ELR (cell line): ENCODE results near the gene WFDC5.
"Not testable (repeated sequence)": the region's sequence is repeated elsewhere in the genome, so short reads cannot be mapped to it uniquely, and the experiment has no call there.

Source experiments
- DNase-seq: peaks from one replicate; pipeline ENCODE4 v3.0.0-alpha.2; 2015; ENCODE audit warnings: low read depth

Gene WFDC5

GRCh38 chr20:45087814-45088213 is 27.2 kb downstream of the WFDC5 start:
- no peak for DNase-seq

DNA sequence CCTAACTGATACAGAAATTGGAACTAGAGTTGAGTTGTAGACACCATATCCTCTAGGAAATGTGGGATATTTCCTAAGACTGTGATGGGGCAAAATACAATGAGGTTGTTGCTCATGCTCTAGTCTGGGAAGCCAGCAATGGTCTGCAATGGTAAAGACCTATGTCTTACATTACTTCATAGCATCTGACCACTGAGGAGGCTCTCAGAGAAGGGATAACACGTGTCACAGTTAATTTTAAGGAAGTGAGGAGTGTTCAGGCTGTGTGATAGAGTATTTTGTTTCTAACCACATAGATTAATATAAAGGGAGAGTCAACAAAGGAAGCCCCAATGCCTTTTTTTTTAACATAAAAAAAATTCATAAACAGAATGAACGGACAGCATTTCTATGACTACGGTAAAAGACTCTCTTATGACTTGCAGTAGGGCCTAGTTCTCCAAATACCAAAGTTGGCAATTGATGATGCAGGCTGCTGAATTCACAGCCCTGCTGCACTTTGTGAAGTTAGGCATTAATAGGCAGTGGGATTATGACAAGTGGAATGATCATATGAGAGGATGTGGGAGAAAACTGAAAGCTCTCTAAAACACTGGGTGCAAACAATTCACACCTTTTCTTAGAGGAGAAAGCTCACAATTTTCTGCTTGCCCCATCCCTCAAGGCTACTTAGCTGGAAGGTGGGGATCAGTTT is 27.7 kb downstream of the WFDC5 start:
- DNase-seq: no peak

DNA sequence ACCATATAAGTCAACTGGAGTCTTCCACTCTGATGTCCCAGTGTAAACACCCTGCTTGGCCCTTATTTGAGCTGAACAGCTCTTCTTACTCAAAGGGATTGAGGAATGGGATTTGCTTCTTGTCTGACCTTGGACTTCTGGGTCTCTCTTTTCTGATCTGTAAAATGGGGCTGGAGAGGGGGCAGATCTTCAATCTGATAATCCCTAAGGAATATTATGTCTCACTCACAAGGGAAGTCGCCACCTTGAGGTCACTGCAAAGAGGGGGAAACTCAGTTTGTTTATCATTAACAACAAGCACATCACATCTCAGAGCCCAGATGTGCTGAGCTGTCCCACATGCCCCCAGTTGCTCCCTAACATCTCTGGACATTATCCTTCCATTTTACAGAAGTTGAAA is 29.1 kb downstream of the WFDC5 start:
- no peak for DNase-seq

GRCh38 chr20:45085289-45085688 is 29.7 kb downstream of the WFDC5 start:
- no peak for DNase-seq

DNA sequence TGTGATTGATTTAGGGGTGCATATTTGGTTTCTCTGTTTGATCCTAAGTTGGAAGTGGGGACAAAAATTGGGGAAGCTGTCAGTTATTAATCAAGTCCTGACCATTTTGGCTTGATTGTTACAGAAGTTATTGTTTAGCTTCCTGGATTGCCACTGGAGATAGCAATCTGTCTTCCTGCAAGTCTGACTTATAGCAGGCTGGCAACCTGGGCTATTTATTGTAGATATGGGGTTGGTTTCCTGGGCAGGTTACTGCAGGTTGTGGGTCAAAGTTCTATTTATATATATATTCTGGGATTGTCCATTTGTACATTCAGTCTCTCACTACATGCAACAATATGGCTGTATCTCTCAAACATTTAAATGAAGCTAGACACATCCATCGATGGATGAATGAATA is 31.8 kb downstream of the WFDC5 start:
- no peak for DNase-seq

- no peak for DNase-seq
Observed at GRCh38 chr20:45082468-45082867, 32.5 kb downstream of the WFDC5 start.

GRCh38 chr20:45080867-45081624 is 33.9 kb downstream of the WFDC5 start:
- peak; percentile 63 for DNase-seq

- no peak for DNase-seq
Observed at GRCh38 chr20:45077559-45077958, 37.4 kb downstream of the WFDC5 start.

DNA sequence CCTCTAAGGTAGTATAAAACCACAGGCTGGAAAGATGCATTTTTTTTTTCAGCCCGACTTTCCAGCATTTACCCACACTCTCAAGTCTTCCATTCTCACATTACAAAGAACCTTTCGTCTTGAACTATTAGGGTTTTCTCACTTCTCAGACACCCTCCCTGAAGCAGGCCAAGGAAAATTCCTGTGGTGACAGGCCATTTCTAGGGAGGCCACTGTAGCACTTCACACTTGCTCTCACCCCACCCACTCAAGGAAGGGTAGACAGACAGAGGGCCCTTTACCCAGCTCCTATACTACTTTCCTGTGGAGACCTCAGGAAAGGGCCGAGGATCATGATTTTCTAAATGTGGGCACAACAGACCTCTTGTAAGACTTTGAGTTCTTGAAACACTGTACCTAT is 41.8 kb downstream of the WFDC5 start:
- no peak for DNase-seq

DNA sequence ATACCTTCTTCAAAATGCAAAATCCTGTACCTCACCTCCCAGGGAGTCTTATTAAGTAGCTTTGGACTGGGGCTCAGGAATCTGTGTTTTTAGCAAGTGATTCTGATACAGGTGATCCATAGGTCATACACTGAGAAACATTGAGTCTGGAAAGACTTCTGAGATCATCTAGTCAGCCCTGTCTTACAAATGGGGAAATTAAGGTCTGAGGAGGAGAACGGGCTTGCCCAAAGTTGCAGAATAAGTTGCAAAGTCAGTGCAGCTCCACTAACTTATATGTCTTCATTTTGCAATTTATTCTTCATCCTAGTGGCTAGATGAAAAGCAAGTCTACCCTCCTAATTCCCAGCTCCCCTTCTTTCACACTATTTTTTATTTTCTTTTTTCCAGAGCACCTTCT is 42.9 kb downstream of the WFDC5 start:
- no peak for DNase-seq

DNA sequence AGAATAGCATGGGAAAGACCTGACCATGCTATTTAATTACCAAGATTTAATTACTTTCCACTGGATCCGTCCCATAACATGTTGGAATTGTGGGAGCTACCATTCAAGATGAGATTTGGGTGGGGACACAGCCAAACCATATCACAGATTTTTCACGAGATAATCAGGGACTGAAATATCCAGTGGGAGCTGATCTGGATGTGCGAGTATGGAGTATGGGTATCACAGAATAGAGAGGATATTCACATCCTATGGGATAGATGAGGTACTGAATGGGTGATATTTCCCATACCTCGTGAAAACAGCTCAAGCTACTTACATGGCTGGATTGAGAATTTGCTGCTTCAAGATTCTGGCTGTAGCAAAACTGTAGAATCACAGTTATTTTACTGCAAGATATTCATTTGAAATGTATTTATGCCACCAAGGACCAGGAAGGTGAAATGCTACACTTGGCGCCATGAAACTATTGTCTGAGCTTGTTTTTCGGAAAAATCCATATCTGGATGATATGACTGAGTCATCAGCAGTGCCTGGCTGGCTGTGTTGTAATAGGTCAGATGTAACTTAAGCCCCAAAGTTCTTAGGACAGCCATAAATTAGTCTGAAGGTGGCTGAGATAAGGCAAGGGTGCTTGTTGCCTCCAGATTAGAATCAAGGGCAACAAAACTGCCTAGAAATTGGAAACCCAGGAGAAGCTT is 43.9 kb downstream of the WFDC5 start:
- peak; percentile 47 for DNase-seq

GRCh38 chr20:45069261-45069660 is 45.7 kb downstream of the WFDC5 start:
- DNase-seq: no peak

GRCh38 chr20:45067558-45067957 is 47.4 kb downstream of the WFDC5 start:
- DNase-seq: peak; percentile 43

DNA sequence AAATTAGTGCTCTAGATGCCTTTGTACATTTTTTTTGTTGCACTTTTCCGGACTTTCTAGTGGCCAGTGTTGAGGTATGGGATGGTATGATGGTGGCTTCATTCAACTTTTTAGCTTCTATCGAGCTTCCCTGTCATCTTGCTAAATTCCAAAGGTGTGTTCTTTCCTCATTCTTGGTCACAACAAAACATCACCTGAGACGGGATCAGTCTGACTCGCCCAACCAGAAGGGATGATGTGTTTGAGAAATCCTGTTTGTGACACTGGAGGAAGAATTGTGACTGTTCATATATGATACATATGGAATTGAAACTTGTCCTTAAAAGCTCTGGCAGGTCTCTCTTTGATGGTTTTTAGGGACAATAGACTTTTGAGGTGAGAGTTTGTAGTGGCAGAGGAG is 47.9 kb downstream of the WFDC5 start:
- no peak for DNase-seq

DNA sequence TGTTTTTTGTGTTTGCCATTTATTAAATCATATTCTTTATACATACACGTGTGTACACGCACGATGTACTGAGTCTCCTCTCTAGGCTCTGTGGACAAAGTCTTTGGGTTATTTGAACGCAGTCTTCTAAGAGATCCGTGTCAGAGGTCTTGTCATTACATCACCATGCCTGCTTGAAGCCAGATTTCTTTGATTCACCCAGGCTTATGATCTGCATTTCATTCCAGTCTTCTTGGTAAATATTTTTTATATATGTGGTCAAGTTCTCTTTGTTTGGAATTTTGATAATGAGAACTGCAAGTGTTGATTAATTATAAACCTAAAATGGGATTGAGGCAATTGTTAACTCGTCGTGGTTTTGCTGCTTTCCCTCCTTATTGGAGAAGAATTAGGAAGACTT is 48.6 kb downstream of the WFDC5 start:
- no peak for DNase-seq

DNA sequence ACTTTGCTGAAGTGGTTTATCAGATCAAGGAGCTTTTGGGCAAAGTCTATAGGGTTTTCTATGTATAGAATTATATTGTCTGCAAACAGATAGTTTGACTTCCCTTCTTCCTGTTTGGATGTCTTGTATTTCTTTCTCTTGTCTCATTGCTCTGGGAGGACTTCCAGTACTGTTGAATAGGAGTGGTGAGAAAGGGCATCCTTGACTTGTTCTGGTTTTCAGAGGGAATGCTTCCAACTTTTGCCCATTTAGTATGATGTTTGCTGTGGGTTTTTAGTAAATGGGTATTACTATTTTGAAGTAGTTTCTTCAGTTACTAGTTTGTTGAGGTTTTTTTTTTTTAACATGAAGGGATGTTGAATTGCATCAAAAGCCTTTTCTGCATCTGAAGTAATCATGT is 50.2 kb downstream of the WFDC5 start:
- DNase-seq: no peak

DNA sequence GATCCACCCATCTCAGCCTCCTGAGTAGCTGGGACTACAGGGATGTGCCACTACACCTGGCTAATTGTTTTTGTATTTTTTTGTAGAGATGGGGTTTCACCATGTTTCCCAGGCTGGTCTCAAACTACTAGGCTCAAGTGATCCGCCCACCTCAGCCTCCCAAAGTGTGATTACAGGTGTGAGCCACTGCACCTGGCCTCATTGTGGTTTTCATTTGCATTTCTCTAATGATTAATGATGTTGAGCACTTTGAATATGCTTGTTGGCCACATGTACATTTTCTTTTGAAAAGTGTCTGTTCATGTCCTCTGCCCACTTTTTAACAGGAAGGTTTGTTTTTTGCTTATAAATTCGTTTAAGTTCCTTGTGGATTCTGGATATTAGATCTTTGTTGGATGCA is 51.9 kb downstream of the WFDC5 start:
- not testable (repeated sequence) for DNase-seq

- peak; percentile 99 for DNase-seq
Observed at GRCh38 chr20:45061244-45061643, 53.7 kb downstream of the WFDC5 start.

GRCh38 chr20:45060294-45060693 is 54.7 kb downstream of the WFDC5 start:
- no peak for DNase-seq
